DMS79 (cell line): ENCODE measurements around the gene RGS8.
A peak's percentile ranks its signal among the peaks of the same experiment; 100 is the strongest.
"Not testable (repeated sequence)": the region's sequence is repeated elsewhere in the genome, so short reads cannot be mapped to it uniquely, and the experiment has no call there.

Experiments used
- DNase-seq: peaks from one replicate; lab custom pipeline; 2025; lab: John Stamatoyannopoulos, UW

The RGS8 gene

GRCh38 chr1:182702826-182703524 is 18.6 kb upstream of the RGS8 start:
- no peak for DNase-seq

DNA sequence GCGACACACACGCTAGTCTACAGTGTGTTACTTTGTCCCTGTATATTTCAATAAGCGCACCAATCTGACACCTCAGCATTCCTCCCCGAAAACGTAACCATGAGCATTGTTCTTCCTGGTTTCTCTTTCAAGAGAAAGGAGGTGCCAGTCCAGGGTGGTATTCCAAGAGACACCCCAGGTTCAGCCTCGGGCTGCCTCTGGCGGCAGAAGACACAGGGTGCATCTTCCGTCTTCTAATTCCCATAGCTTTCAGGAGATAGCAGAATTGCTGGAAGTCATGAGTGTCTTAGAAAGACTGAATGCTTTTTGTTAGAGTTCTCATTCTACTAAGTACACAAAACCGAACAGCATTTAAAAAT is 15.9 kb upstream of the RGS8 start:
- no peak for DNase-seq

GRCh38 chr1:182699393-182700350 is 15.3 kb upstream of the RGS8 start:
- DNase-seq = peak; percentile 95

- no peak for DNase-seq
Observed at GRCh38 chr1:182698971-182699370, 14.6 kb upstream of the RGS8 start.

- DNase-seq = not testable (repeated sequence)
Observed at GRCh38 chr1:182693139-182693538, 8.8 kb upstream of the RGS8 start.

GRCh38 chr1:182690886-182691443 is 6.6 kb upstream of the RGS8 start:
- DNase-seq = no peak

GRCh38 chr1:182688436-182689205 is 4.2 kb upstream of the RGS8 start:
- no peak for DNase-seq

DNA sequence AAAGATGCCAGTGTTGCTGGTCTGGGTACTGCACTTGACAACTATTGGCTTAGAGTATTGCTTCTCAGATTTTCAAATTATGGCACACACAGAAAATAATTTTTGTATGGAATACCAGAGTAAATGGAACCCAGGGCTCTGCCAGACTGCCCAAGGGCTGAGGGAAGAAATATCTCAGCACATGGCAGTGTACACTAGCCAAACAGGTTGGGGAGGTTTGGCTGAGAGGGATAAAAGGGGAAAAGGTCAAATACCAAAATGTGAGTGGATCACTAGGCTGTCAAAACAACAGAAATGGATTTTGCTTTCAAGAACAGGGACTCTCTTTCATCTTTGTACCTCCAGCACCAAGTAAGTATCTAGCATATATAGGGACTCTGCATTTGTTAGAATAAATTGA is 3.0 kb upstream of the RGS8 start:
- no peak for DNase-seq

- DNase-seq = no peak
Observed at GRCh38 chr1:182686446-182686845, 2.1 kb upstream of the RGS8 start.

GRCh38 chr1:182685215-182685614 is 828 bp upstream of the RGS8 start:
- no peak for DNase-seq

DNA sequence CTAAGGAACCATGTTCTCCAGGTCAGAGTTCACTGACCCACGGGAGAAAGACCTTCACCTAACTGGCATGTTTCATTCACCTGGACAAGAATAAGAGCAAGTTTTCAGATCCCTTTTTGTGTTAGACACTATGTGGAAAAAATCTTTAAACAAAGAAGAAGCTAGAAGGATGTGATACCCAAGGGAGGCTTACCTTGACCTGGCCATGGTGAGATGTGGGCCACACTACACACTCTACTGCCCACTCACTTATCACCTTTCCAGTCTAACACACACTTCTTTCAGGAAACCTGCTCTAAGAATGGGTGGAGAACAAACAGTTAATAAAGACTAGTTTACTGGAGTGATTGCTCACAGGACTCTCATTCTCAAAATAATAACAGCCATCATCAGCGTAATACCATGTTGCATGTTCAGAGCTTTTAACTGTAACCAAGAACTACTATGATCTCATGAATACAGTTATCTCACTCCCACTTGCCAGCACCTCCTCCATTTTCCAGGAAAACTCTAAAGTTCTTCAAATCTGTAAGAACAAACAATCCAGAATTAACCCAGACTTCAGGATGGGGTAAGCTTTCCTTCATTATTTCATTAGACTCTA is 1.4 kb downstream of the RGS8 start:
- no peak for DNase-seq

- DNase-seq = no peak
Observed at GRCh38 chr1:182682406-182682805, 2.0 kb downstream of the RGS8 start.

DNA sequence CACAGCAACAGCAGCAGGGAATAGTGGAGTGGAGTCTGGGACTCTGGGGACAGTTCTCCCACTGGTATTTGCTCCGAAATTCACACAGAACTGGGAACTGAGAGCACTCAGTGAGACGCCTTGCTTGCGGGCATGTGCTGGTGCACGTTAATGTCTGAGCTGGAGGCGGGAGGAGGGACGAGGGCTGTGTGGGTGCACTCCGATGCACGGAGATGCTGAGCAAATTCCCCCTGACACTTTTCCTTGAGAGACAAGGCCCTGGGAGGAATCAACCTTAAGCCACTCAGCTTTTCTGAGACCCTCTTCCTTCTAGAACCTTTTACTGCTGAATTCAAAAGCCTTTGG is 2.8 kb downstream of the RGS8 start:
- DNase-seq = no peak

- no peak for DNase-seq
Observed at GRCh38 chr1:182680901-182681567, 3.4 kb downstream of the RGS8 start.

- DNase-seq = no peak
Observed at GRCh38 chr1:182680408-182680807, 4.0 kb downstream of the RGS8 start.

GRCh38 chr1:182679684-182680083 is 4.7 kb downstream of the RGS8 start:
- no peak for DNase-seq

DNA sequence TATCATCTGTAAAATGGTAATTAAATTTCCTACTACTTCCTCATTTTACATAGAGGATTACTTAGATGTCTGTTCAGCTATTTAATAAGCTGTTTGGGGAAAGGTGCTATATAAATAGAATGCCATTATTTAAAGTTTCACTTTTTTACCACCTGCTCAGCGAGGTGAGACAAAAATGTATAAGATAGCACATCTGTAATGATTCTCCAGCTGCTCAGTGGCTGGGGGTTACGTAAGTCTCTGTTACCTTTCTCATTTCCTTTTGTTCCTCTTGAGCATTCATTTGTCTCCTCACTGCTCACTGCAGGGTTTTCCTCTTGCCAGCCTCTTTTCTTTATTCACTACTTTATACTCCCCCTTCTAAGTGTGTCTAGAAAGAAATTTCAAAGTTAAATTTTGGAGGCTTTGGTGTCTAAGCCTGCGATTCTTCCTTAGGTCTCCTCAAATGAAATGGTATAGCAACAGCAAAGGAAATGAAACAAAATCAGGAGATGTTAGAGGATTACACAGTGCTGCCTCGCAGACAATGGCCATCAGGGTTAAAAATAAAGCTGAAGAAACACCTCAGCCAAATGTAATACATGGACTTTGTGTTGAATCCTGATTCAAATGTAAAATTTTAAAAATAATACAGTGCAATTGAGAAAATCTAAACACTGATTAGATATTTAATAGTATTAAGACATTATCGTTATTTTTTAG is 6.8 kb downstream of the RGS8 start:
- no peak for DNase-seq

- DNase-seq = no peak
Observed at GRCh38 chr1:182676274-182676673, 8.1 kb downstream of the RGS8 start.

- DNase-seq = no peak
Observed at GRCh38 chr1:182674346-182675246, 9.8 kb downstream of the RGS8 start.

DNA sequence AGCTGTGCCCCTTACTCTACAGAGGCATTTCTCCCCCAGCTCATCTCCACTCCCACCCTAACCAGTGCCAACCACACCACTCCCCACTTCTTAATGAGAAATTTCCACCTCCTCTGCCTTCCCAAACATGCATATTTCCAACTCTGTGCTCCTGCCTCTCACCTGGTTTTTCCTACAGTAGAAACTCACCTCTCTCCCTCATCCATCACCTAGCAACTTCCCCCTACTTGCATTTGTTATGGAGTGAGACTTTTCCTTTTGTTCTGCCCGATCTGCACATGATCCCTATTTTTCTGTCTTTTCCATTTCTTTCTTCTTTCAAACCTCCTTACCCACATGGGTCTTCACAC is 11.9 kb downstream of the RGS8 start:
- no peak for DNase-seq
